ENCODE data around the gene PIK3AP1.
A peak's percentile ranks its signal among the peaks of the same experiment; 100 is the strongest.

The PIK3AP1 gene

GRCh38 chr10:96671211-96671890, 49.0 kb downstream of the PIK3AP1 start:
- no peak for DNase-seq

GRCh38 chr10:96670786-96671185, 49.5 kb downstream of the PIK3AP1 start:
- DNase-seq, result no peak

- no peak for DNase-seq
Observed at GRCh38 chr10:96667401-96667800, 52.9 kb downstream of the PIK3AP1 start.

GRCh38 chr10:96666741-96667140, 53.6 kb downstream of the PIK3AP1 start:
- DNase-seq, result no peak

- no peak for DNase-seq
Observed at GRCh38 chr10:96665306-96665705, 55.0 kb downstream of the PIK3AP1 start.

- DNase-seq, result no peak
Observed at GRCh38 chr10:96664563-96664962, 55.8 kb downstream of the PIK3AP1 start.

GRCh38 chr10:96663797-96664196, 56.5 kb downstream of the PIK3AP1 start:
- no peak for DNase-seq

- no peak for DNase-seq
Observed at GRCh38 chr10:96661632-96662031, 58.7 kb downstream of the PIK3AP1 start.

GRCh38 chr10:96660297-96660696, 60.0 kb downstream of the PIK3AP1 start:
- no peak for DNase-seq

- no peak for DNase-seq
Observed at GRCh38 chr10:96658844-96659243, 61.5 kb downstream of the PIK3AP1 start.

- DNase-seq, result no peak
Observed at GRCh38 chr10:96657385-96657784, 62.9 kb downstream of the PIK3AP1 start.

- DNase-seq, result no peak
Observed at GRCh38 chr10:96656839-96657238, 63.5 kb downstream of the PIK3AP1 start.

GRCh38 chr10:96656198-96656577, 64.1 kb downstream of the PIK3AP1 start:
- no peak for DNase-seq

- no peak for DNase-seq
Observed at GRCh38 chr10:96655461-96656197, 64.7 kb downstream of the PIK3AP1 start.

- DNase-seq, result peak; percentile 37
Observed at GRCh38 chr10:96651998-96652431, 68.3 kb downstream of the PIK3AP1 start.

- DNase-seq, result no peak
Observed at GRCh38 chr10:96650958-96651357, 69.4 kb downstream of the PIK3AP1 start.

GRCh38 chr10:96648297-96648696, 72.0 kb downstream of the PIK3AP1 start:
- DNase-seq, result no peak

- no peak for DNase-seq
Observed at GRCh38 chr10:96647466-96647865, 72.8 kb downstream of the PIK3AP1 start.

- DNase-seq, result no peak
Observed at GRCh38 chr10:96646751-96647166, 73.6 kb downstream of the PIK3AP1 start.

GRCh38 chr10:96646301-96646700, 74.0 kb downstream of the PIK3AP1 start:
- no peak for DNase-seq

GRCh38 chr10:96645191-96645721, 75.1 kb downstream of the PIK3AP1 start:
- DNase-seq, result no peak

- no peak for DNase-seq
Observed at GRCh38 chr10:96643920-96644319, 76.4 kb downstream of the PIK3AP1 start.

GRCh38 chr10:96642973-96643372, 77.3 kb downstream of the PIK3AP1 start:
- peak; percentile 82 for DNase-seq

GRCh38 chr10:96642530-96642929, 77.8 kb downstream of the PIK3AP1 start:
- DNase-seq, result no peak

Measured in activated CD4-positive, alpha-beta T cell treated with anti-CD3 and anti-CD28 coated beads for 48 hours (primary cell).